ENCODE results near the gene SKI.

- TF ChIP-seq CTCF (IDR thresholded peaks at IDR 0.05; ENCODE audit: low read depth, low read length) = no peak
- no peak for TF ChIP-seq MYC (IDR thresholded peaks at IDR 0.05; ENCODE audit: low read depth, low read length)
- no peak for TF ChIP-seq POLR2A (IDR thresholded peaks at IDR 0.05; ENCODE audit: extremely low read depth, insufficient read length)
- TF ChIP-seq MAX (IDR thresholded peaks at IDR 0.05; ENCODE audit: low read depth, low read length) = no peak
Measured at GRCh38 chr1:2349806-2350205, 121.7 kb downstream of the SKI start.
